GM12892 (cell line): ENCODE data around the gene ABCD4.

ENCODE experiments used
- POLR2A ChIP-seq: IDR thresholded peaks from 2 replicates; pipeline ENCODE4 v1.6.1; 2011; ENCODE audit warnings: low read depth, low read length, control low read depth
- POLR2AphosphoS5 ChIP-seq: IDR thresholded peaks from 2 replicates; pipeline ENCODE4 v1.6.1; 2011; ENCODE audit warnings: low read depth, low read length, control low read depth
- TAF1 ChIP-seq: IDR thresholded peaks from 2 replicates; pipeline ENCODE4 v1.6.1; 2011; ENCODE audit warnings: low read depth, mild to moderate bottlenecking, control low read depth, low read length, borderline replicate concordance

GRCh38 chr14:74257078-74257940 is 45.4 kb downstream of the ABCD4 start:
- TF ChIP-seq POLR2AphosphoS5 (no peak), POLR2A (no peak), TAF1 (no peak)
